Measurements from ENCODE around the gene HOXD12.

- TF ChIP-seq, protein P1, sequence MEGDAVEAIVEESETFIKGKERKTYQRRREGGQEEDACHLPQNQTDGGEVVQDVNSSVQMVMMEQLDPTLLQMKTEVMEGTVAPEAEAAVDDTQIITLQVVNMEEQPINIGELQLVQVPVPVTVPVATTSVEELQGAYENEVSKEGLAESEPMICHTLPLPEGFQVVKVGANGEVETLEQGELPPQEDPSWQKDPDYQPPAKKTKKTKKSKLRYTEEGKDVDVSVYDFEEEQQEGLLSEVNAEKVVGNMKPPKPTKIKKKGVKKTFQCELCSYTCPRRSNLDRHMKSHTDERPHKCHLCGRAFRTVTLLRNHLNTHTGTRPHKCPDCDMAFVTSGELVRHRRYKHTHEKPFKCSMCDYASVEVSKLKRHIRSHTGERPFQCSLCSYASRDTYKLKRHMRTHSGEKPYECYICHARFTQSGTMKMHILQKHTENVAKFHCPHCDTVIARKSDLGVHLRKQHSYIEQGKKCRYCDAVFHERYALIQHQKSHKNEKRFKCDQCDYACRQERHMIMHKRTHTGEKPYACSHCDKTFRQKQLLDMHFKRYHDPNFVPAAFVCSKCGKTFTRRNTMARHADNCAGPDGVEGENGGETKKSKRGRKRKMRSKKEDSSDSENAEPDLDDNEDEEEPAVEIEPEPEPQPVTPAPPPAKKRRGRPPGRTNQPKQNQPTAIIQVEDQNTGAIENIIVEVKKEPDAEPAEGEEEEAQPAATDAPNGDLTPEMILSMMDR (IDR thresholded peaks at IDR 0.05; ENCODE audit: low read depth, low read length, poor library complexity, severe bottlenecking), result no peak
- TF ChIP-seq EZH2phosphoT487 (IDR thresholded peaks at IDR 0.05; ENCODE audit: borderline replicate concordance, low read length), result no peak
Measured at GRCh38 chr2:176131848-176132158, 32.2 kb downstream of the HOXD12 start.

Data from DOHH2 (cell line).